ENCODE results near the gene UBE2L6.

Gene UBE2L6

DNA sequence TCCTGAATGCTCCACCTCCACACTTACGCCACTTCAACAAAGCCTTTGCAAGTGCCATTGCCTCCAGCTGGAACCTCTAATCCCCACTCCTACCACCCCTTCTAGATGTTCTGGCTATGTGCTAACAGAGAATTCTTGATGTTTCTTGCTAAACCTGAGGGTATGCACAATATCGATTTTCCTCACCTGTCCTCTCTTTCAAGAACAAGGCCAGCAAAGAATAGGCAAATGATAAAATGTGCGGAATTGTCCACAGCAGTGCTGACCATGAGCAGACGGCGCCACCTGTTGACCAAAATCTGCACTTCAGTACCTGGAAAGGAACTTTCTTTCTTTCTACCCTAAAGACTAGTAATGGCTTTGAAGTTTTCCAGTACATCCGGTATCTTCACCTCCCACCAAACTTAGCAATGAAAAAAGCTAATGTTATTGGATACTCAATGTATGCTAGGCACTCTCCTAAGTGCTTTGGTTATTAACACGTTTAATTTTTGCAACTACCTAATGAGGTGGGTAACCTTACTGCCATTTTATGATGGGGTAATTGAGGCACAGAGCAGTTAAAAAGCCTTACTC is 40.3 kb downstream of the UBE2L6 start:
- DNase-seq = no peak

DNA sequence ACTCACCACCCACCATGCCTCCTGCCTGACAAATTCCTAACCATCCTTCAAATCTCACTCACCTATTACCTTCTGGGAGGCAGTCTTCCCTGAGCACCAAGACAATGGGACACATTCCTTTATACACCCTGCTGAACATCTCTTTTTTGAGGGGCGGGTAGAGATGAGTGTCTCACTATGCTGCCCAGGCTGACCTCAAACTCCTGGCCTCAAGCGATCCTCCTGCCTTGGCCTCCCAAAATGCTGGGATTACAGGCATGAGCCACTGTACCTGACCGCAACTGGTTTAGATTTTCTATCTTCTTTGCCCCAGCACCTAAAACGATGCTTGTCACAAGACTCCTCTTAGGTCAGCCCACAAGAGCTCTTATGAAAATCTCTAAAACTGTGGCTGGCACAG is 44.1 kb downstream of the UBE2L6 start:
- DNase-seq = no peak

DNA sequence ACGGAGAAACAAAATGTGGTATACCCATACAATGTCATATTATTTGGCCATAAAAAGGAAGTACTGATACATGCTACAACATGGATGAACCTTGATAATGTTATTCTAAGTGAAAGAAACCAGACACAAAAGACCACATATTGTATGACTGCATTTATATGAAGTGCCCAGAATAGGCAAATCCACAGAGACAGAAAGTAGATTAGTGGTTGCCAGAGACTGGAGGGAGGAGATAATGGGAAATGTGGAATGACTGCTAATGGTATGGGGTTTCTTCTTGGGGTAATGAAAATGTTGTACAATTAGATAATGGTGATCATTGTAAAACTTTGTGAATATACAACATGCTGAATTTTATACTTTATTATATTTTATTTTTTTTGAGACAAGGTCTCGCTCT is 46.4 kb downstream of the UBE2L6 start:
- DNase-seq = no peak

DNA sequence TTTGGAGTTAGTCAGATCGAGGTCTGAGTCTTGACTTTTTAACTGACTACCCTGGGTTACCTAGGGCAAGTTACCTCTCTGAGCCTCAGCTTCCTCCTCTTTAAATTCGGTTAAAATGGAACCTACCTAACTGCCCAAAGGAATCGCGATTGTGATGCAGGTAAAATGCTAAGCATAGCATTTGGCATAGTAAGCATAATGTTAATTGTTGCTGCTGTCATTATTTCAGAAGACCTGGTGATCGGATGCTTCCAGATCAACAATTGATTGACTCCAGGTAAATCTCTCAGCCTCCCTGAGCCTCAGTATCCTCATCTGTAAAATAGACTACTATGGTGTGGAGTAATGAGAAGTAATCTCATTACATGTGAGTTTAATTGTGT is 51.4 kb downstream of the UBE2L6 start:
- no peak for DNase-seq

DNA sequence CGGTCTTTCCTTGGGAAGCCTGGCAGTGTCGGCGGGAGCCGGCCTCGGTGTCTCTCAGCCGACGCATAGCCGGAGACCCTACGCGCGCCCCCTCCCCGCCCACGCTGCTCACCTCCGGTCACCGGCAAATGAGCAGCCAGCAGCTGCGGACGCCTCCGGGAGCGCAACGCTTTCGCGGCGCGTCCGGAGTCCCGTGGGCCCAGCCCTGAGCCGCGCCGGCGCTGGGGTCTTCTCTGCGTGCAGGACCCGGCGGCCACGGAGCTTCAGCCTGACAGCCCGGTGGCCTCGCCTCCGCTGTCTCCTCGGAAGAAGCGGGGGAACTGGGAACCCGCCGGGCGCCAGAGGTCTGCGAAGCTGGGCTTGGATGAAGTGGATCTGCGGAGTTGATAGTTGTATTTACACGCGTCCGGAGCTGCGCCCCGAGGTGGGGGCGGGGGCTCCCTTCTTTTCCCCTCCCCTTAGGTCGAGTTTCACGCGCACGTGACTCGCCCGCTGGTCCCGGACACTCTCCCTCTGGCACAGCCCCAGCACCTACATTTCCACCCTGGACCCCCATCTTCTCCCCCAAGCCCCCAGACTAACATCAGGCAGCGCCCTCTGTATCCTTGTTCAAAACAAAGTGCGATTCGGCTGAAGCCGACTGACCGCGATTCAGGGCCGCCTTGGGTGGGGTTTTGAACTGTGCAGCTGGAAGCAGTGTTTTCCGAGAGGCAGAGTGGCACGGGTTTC is 52.0 kb downstream of the UBE2L6 start, which contains the start of gene SLC43A1:
Gene SLC43A1 (minus strand): TSS at position 371 of the 729 bp plus-strand sequence. CDS start 1,591 bp downstream, outside the sequence.
- DNase-seq = no peak

DNA sequence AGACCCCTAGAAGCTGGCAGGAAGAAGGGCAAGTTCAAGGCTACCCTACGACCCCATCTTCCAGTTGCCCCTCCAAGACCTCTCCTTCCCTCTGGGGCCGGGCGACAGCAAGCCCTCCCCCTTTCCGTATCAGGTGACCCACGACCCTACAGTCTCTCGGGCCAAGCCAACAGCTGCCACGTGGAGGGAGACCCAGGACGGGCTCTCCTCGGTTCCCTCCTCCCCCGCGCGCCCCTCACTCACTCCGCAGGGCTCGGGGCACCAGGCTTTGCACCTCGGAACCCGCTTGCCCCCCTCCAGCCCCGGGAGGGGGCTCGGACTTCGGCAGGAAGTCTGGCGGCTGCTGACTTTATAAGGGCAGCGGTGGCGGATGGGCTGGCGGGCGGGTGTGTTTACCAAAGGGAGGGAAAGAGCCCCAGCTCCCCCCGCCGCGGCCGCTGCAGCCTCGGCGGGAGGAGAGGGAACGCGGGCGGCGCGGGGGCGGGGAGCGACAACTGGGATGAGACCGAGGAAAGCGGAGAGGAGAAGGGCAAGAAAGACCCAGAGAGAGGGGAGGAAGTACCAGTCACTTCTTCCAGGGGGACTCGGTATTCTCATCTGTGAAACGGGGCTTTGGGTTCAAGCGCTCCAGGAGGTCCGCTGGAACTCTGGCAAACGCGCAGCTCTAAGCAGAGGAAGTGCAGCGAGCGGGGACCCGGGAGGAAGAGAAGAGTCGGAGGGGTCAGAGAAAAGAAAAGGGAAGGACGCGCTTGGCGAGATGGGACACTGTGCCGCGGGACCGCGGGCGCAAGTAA is 52.7 kb downstream of the UBE2L6 start:
- no peak for DNase-seq

DNA sequence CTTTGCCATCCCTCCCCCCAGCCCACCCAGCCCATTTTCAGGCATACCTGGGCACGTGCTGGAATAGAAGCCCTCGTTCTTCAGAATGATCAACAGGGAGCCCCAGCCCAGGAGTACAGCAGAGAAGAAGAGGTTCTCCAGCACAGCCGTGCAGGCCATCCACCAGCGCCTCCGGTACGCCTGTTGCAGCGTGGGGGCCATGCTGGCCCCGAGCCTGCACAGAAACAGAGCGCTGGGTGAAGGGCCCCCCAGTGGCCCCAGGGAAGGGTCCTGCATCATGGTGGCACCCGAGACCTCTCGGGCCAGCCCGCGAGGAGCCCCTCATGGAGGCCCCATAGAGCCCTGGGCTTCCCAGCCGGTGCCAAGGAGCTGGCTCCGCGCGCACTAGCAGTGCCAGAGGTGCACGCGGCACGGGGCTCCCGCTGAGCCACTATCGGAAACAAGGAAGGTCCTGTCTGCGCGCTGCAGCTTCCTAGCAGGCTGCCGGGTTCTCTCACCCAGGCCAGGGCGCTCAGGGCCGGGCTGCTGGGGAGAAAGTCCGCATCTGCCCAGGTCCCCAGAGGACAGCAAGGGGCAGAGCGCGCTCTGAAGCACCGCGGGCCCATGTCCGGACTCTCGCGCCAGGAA is 53.4 kb downstream of the UBE2L6 start:
- no peak for DNase-seq

DNA sequence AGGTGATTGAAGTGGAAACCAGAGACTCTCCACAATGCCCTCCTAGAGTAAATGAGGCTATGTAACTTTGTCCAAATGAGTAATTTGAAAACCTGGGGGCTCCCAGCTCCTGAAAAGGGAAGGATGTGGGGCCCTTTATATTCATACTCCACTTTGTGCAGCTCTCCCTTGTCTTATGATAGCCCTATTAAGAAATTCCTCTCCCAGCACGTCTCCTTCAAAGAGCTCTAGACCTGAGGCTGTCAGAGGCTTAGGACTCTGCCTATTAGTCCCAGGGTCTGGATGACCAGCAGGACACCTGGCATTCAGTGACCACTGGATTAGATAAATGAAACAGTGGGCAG is 54.0 kb downstream of the UBE2L6 start:
- DNase-seq = no peak

DNA sequence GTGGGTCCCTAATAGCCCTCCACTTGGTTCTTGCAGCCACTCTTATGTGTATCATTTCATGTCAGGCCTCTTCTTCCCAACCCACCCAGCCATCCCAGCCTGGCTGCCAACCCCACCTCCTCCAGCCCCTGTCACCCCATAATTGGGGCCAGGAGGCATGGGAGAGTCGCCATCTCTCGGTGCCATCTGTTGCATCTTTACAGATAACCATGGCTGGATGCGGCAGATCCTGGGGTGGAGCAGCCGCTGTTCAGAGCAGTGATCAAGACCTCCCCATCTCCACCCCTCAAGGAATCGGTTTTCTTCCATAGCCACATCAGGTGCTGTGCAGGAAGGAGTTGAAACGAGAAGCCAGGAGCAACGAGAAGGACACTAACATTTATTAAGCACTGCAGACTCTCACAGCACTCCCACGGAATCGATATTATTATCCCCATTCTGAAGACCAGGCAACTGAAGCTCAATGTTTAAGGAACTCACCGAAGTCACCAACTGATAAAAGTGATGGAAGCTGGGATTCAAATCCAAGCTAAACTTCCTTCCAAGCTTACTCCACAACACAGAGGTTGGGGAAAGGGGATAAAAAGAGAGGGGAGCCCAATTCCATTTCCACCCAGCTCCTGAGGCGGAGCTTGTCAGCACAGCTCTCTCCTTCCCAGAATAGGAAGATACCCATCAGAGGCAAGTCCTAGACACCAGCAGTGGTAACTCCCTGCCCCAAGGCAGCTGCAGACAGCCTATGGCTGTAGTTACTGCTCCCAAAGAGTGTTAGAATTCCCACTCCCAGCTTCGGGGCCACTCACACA is 54.6 kb downstream of the UBE2L6 start:
- DNase-seq = no peak

DNA sequence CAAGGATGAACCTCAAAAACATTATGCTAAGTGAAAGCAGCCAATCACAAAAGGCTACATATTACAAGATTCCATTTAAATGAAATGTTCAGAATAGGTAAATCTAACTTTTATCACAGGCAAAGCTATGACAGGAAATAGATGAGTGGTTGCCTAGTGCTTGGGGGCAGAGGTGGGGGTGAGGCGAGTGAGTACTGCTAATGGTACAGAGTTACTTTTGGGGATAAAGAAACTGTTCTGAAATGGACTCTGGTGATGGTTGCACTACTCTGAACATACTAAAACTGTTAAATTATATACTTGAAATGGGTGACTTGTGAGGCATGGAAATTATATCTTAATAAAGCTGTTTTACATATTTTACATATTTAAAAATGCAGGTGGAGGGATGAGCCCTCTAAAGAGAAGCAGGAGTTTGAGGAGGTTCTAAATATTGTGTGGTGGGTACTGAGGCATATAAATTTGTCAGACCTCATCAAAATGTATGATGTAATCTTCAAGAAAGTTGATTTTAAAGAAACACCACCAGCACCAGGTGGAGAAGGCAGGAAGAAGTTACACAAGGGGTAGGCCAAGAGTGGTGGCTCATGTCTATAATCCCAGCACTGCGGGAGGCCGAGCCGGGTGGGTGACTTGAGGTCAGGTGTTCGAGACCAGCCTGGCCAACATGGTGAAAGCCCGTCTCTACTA is 55.6 kb downstream of the UBE2L6 start:
- no peak for DNase-seq

DNA sequence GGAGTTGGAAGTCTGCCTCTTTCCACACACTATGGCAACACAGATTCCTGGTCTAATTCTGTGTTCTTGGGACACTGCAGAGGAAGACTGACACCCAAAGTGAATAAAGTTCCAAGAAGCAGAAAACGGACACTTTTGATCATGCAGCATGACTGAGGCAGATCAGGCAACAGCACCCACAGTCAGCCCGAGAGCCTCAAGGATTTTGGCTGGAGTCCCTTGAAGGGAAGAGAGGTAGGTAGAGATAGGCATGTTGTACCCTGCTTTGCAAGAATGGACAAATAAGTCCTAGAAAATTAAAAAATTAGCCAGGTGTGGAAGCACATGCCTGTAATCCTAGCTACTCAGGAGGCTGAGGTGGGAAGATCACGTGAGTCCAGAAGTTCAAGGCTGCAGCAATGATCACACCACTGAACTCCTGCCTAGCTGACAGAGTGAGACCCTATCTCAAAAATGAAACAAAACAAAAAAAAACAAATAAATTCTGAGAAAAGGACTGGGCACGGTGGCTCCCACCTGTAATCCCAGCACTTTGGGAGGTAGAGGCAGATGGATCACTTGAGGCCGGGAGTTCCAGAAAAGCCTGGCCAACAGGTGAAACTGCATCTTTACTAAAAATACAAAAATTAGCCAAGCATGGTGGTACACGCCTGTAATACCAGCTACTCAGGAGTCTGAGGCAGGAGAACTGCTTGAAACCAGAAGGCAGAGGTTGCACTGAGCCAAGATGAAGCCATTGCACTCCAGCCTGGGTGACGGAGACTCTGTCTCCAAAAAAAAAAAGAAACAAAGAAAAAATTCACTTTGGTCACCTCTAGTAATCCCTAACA is 58.9 kb downstream of the UBE2L6 start:
- DNase-seq = no peak

DNA sequence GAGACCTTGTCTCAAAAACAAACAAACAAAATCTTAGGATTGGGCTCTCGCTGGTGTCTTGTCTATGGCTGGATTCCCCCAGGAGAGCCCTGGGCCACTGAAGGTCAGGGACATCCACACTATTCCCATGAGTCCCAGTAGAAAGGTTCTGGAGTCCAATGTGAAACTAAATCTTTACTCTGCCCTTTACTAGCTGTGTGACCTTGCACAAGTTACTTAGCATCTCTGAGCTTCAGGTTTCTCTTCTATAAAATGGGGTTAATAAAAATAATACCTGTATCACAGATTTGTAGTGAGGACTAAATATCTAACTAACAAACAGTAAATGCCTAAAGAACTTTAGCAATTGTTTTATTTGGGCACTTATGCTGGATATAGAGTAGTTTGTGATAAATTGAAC is 61.0 kb downstream of the UBE2L6 start:
- no peak for DNase-seq

DNA sequence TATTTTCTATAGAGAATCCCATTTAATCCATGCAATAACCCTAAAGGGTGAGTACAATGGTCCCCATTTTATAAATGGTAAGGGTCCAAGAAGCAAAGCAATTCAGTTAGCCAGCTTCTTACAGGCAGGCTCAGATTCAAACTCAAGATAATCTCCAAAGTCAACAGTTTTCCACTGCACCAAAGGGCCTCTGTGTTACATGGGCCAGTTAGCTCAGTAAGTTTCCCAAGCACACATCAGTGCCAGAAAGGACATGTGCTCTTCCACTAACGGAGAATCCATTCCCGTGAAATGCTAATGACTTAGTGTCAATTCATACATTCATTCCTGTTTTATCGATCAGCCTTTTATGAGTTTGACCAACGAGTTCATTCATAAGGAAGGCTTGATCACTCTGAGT is 63.0 kb downstream of the UBE2L6 start:
- no peak for DNase-seq

DNA sequence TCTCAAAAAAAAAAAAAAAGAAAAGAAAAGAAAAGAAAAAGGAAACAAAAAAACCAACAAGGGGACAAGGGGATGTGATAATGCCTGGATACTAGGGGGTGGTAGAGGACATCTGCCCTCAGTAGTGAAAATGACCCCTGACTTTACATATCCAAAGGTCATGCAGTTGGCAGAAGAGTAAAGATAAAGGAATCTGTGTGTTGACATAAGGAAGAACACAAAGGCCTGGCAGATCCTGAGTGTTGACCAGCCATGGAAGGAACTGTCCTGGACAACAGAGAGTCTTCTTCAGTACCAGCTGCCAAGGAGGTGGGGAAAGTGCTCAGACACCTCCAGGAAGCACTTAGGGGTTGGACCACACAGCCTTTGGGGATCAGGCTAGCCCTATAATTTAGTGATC is 64.6 kb downstream of the UBE2L6 start:
- no peak for DNase-seq

DNA sequence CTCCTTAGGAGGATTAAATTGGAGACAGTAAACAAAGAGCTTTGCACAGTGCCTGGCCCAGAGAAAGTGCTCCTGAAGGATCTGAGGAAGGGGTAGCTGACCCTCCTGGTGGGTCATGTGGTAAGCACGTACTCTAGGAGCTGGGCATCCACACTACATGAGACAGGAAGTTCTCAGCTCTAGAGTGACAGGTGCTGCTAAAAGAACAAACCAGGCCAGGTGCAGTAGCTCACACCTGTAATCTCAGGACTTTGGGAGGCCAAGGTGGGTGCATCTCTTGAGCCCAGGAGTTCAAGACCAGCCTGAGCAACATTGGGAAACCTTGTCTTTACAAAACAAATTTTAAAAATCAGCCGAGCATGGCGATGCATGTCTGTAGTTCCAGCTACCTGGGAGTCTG is 65.1 kb downstream of the UBE2L6 start:
- DNase-seq = no peak

DNA sequence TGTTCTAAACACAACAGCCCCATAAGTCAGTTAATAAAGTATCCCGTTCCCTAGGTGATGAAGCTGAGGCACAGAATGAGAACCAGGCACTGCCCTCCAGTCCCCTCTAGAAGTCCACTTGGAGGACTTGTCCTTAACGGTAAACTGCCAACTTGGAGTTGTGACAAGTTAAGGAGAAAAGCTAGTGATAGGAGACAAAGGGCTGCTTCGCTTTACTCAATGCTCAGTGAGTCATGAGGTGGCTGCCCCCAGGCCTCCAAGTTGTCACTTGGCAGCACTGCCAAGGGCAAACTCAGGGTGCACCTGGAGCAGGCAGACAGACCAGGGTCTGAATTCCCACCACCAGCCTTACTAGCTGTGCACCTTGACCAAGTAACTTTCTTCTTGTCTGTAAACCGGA is 65.5 kb downstream of the UBE2L6 start:
- no peak for DNase-seq
